H54 (cell line): ENCODE measurements around the gene TRIL.

ENCODE experiments used
- DNase-seq: peaks from one replicate; pipeline ENCODE4 v3.0.0; 2011; ENCODE audit warnings: low spot score, mixed read lengths; ENCODE audit not compliant: insufficient read length
- FAIRE-seq: peaks from 3 replicates; lab custom pipeline; 2011; peaks lifted over from hg19 to GRCh38; lab: Jason Lieb, UNC
- POLR2A ChIP-seq: IDR thresholded peaks from 2 replicates; pipeline ENCODE4 v1.6.1; 2011; ENCODE audit warnings: low read depth, mild to moderate bottlenecking, low read length

Gene TRIL

DNA sequence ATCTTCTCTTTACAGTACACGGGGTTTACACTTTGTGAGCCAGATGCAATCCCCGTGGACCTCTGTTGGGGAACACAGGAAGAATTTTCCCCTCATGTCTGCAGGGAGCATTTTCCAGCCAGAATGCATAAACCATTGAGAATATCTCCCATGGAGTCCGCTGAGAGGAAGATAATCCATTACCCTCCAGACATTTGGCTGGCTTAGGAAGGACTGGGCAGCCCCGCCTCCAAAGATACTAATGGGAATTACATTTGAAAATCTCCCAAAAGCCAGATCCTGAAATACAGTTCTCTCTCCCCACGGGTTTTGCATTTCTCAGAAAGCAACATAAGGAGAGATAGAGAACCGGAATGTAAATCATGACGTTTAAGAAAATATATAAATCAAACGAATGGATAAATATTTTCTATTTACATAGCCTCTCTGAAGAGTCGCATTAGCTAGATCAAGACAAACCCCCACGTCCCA is 53.5 kb downstream of the TRIL start:
- TF ChIP-seq POLR2A: no peak
- DNase-seq: no peak
- no peak for FAIRE-seq

DNA sequence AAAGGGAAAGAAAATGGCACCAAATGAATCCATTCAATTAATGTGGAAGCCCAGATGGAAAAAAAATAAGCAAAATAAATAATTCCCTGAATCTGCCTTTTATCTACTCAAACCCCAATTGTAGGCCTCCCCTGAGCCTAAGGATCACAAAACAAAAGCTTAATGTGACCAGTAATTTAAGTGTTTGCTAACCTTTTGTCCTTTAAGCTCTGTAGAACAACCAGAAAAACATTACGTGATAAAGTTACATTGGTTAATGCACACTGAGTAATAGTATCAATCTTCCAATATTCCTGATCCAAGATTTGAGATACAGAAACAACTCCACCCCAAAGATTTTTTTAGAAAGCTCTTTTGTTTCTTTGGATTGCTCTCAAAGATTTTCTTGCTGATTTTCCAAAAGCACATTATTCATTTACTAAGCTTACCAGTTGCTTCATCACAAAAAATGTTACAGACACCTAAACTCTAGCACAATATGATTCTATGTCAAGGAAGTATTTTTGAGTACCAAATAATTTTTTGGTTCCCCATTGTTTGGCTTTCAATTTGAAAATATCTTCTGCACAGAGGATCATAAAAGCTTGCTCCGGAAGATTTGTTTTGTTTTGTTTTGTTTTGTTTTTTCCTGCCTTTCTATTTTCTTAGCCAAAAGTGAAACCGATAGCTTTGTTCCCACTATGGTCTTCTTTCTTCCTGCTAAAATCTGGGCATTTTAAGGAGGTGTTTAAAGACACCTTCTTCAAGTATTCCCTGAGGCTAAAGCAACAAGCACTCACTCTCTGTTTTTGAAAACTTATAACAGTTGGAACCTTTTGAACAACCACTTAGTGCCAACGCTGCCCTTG is 54.2 kb downstream of the TRIL start:
- no peak for TF ChIP-seq POLR2A
- DNase-seq: no peak
- no peak for FAIRE-seq
